ENCODE data around the gene HDAC10. TPM values are rescaled to one million over a fixed set of nuclear protein-coding genes. Genes with fewer than 3 reads are reported as not detected.

Gene HDAC10
- total RNA-seq, 1 donor from 2014 or later = 36.8 TPM

DNA sequence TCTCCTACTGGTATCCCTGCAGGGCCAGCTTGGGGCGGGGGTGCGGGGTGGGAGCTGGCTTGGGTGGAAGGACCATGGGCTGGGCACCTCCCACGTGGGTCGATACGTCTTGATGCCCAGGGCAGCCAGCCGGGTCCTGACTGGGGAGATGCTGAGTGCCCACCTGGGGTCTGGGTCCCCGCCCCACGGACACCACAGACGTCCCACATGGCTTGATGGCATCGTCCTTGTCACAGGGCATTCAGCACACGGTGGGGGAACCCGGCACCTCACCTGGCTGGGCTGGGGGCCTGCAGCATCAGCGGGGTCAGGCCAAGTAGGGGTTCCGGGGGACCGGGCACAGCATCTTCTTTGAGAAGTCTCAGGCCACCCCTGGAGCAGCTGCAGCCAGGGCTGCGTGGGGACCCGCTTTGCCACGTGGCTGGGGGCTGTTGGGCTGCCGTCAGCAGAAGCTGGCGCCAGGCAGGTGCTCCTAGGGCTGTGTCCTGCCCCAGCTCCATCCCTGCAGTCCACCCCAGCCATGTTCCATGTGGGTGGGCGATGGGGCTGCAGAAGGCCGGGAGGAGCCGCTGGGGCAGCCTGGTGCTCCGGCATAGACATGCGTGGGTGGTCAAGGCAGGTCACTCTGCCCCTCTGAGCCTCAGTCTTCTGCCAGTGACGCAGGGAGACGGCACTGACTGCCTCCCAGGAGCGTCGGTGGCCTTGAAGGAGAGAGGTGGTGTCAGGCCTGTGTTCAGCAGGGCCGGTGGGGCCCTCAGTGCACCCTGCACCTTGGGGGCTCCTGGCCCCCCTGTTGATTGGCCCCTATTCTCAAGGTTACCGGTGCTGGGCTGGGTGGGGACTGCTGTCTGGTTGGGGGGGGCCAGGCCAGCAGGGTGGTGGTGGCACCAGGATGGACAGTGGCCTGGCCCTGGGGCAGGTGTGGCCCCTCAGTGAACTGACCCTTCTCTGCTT, 41.8 kb downstream of the HDAC10 start:
- DNase-seq (ENCODE audit: low spot score) = no peak
- Mint-ChIP-seq H3K9me3 (ENCODE audit: low read depth) (no peaks in the 10 kb centered on the region), H3K4me3 (ENCODE audit: unreplicated experiment) (no peak overlapping the region), H3K4me1 (ENCODE audit: low read depth) (peaks cover 6% of the 10 kb centered on the region), H3K36me3 (ENCODE audit: low read depth) (peaks cover 22% of the 10 kb centered on the region), H3K27me3 (ENCODE audit: low read depth) (no peaks in the 10 kb centered on the region), H3K27ac (ENCODE audit: unreplicated experiment) (no peak overlapping the region)
- TF ChIP-seq, protein P1, sequence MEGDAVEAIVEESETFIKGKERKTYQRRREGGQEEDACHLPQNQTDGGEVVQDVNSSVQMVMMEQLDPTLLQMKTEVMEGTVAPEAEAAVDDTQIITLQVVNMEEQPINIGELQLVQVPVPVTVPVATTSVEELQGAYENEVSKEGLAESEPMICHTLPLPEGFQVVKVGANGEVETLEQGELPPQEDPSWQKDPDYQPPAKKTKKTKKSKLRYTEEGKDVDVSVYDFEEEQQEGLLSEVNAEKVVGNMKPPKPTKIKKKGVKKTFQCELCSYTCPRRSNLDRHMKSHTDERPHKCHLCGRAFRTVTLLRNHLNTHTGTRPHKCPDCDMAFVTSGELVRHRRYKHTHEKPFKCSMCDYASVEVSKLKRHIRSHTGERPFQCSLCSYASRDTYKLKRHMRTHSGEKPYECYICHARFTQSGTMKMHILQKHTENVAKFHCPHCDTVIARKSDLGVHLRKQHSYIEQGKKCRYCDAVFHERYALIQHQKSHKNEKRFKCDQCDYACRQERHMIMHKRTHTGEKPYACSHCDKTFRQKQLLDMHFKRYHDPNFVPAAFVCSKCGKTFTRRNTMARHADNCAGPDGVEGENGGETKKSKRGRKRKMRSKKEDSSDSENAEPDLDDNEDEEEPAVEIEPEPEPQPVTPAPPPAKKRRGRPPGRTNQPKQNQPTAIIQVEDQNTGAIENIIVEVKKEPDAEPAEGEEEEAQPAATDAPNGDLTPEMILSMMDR (IDR thresholded peaks at IDR 0.05) = no peak

DNA sequence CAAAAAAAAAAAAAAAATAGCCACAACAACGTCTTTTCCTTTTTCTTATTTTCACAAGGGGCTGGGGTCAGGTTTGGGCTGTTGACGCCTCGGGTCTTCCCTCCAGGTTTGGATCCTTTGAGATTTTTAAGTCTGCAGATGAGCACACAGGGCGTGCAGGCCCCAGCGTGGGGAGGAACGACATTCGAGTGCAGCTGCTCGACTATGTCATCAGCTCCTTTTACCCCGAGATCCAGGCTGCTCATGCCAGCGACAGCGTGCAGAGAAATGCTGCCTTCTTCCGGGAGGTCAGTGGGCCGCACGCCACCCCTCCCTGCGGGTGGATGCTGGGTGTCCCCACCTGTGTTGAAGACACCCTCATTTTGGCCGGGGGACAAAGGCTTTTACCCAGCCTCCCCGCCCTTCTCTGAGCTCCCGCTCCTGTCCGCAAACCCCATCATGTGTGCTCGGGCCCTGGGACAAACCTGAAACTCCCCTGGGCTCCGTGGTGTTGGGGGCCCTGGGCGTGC, 42.6 kb downstream of the HDAC10 start:
- H3K27ac Mint-ChIP-seq (ENCODE audit: unreplicated experiment) = no peak overlapping the region
- H3K27me3 Mint-ChIP-seq (ENCODE audit: low read depth) = no peaks in the 10 kb centered on the region
- TF ChIP-seq, protein P1 (IDR thresholded peaks at IDR 0.05) = no peak
- no peaks in the 10 kb centered on the region for H3K9me3 Mint-ChIP-seq (ENCODE audit: low read depth)
- peaks cover 6% of the 10 kb centered on the region for H3K4me1 Mint-ChIP-seq (ENCODE audit: low read depth)
- H3K4me3 Mint-ChIP-seq (ENCODE audit: unreplicated experiment) = no peak overlapping the region
- peaks cover 20% of the 10 kb centered on the region for H3K36me3 Mint-ChIP-seq (ENCODE audit: low read depth)
- no peak for DNase-seq (ENCODE audit: low spot score)

DNA sequence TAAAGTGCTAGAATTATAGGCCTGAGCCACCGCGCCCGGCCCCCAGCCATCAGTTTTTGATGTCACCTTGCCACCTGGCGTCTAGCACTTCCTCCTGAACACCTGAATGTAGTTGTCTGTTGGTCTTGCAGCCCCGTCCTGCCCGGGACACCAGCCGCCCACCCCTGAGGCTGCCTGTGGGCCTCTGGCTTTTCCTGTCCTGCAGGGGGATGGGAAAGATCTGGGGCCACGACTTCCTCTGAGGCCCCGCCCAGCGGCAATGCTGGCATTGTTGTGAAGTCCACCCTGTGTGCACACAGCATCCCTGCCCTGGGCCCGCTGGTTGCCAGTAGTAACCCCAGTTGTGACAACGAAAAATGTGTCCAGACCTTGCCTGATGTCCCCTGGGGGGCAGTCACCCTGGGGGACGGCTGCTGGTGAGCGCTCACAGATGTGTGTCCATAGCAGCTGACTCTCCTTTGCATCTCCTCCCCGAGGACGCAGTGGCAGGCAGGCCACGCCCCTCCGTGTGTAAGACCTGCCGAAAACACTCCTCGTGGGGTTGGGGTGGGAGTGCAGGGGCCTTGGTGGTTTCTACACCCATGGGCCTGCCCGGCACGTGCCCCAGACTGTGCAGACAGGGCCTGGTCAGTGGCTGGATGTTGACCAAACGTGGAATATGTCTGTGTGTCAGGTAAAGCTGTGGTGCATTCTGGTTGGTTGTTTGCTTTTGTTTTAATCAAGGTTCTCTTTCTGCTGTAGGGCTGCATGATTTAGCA, 43.5 kb downstream of the HDAC10 start:
- TF ChIP-seq, protein P1 (IDR thresholded peaks at IDR 0.05) = no peak
- peaks cover 17% of the 10 kb centered on the region for H3K36me3 Mint-ChIP-seq (ENCODE audit: low read depth)
- DNase-seq (ENCODE audit: low spot score) = no peak
- no peaks in the 10 kb centered on the region for H3K27me3 Mint-ChIP-seq (ENCODE audit: low read depth)
- no peaks in the 10 kb centered on the region for H3K9me3 Mint-ChIP-seq (ENCODE audit: low read depth)
- no peak overlapping the region for H3K27ac Mint-ChIP-seq (ENCODE audit: unreplicated experiment)
- H3K4me1 Mint-ChIP-seq (ENCODE audit: low read depth) = peaks cover 8% of the 10 kb centered on the region
- no peak overlapping the region for H3K4me3 Mint-ChIP-seq (ENCODE audit: unreplicated experiment)

DNA sequence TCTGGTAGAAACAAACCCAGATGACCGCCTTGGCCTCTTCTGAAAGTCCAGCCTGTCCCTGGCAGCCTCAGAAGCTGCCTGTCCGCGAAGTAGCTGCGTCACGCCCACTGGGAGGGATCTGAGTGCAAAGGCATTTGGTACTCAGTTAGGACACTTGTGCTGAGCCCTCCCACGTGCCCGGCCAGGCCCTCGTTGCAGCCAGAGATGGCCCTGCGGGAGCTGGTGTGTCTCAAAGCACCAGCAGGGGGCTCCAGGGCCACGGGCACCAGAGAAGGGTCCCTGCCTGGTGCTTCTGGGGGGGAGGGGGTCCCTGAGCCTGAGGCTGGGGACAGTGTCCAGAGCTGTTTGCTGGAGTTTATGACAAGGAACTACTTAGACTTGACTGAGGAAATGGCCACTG, 44.5 kb downstream of the HDAC10 start:
- DNase-seq (ENCODE audit: low spot score) = no peak
- Mint-ChIP-seq H3K27me3 (ENCODE audit: low read depth) (no peaks in the 10 kb centered on the region), H3K27ac (ENCODE audit: unreplicated experiment) (no peak overlapping the region), H3K36me3 (ENCODE audit: low read depth) (peaks cover 15% of the 10 kb centered on the region), H3K4me1 (ENCODE audit: low read depth) (peaks cover 16% of the 10 kb centered on the region), H3K9me3 (ENCODE audit: low read depth) (no peaks in the 10 kb centered on the region), H3K4me3 (ENCODE audit: unreplicated experiment) (no peak overlapping the region)
- TF ChIP-seq, protein P1 (IDR thresholded peaks at IDR 0.05) = peak; percentile 75
